HG03025 (cell line): Measurements from ENCODE around the gene PSME3.
A peak's percentile ranks its signal among the peaks of the same experiment; 100 is the strongest.

ENCODE experiments used
- ATAC-seq: cut with Tn5 transposase; IDR thresholded peaks from one replicate; pipeline ENCODE4 v1.9.1; 2021; ENCODE audit warnings: mild to moderate bottlenecking, moderate library complexity; ENCODE audit not compliant: unreplicated experiment, low FRiP score

PSME3 gene

GRCh38 chr17:42814633-42815399 lies 18.4 kb upstream of the PSME3 start:
- ATAC-seq = no peak

GRCh38 chr17:42817866-42818265 lies 15.3 kb upstream of the PSME3 start:
- no peak for ATAC-seq

GRCh38 chr17:42818379-42818778 lies 14.8 kb upstream of the PSME3 start:
- ATAC-seq = no peak

- ATAC-seq = no peak
These were observed 13.2 kb upstream of the PSME3 start for GRCh38 chr17:42819939-42820535.

GRCh38 chr17:42821176-42821575 lies 12.0 kb upstream of the PSME3 start:
- ATAC-seq = no peak

GRCh38 chr17:42827472-42827871 lies 5.7 kb upstream of the PSME3 start:
- no peak for ATAC-seq

GRCh38 chr17:42830971-42831370 lies 2.2 kb upstream of the PSME3 start:
- no peak for ATAC-seq

GRCh38 chr17:42832213-42832933 lies 824 bp upstream of the PSME3 start:
- no peak for ATAC-seq

GRCh38 chr17:42833767-42834422 lies 698 bp downstream of the PSME3 start:
- peak; percentile 5 for ATAC-seq

GRCh38 chr17:42835732-42836131 lies 2.5 kb downstream of the PSME3 start:
- ATAC-seq = no peak

GRCh38 chr17:42841975-42842685 lies 8.9 kb downstream of the PSME3 start:
- ATAC-seq = no peak

GRCh38 chr17:42843358-42843934 lies 10.2 kb downstream of the PSME3 start:
- no peak for ATAC-seq

GRCh38 chr17:42844271-42844670 lies 11.1 kb downstream of the PSME3 start, which contains the start of gene AOC2:
Gene AOC2 (plus strand): TSS chr17:42844580. CDS start chr17:42844627, 47 bp downstream.
- no peak for ATAC-seq

- no peak for ATAC-seq
These were observed 11.8 kb downstream of the PSME3 start for GRCh38 chr17:42844761-42845555.

GRCh38 chr17:42845556-42845917 lies 12.3 kb downstream of the PSME3 start:
- no peak for ATAC-seq

- ATAC-seq = no peak
These were observed 12.9 kb downstream of the PSME3 start for GRCh38 chr17:42845918-42846593.

GRCh38 chr17:42846594-42847280 lies 13.5 kb downstream of the PSME3 start:
- no peak for ATAC-seq

- ATAC-seq = no peak
These were observed 14.9 kb downstream of the PSME3 start for GRCh38 chr17:42848093-42848492.
